Vagina (tissue), 2 donors: ENCODE data around the gene WWTR1. TPM values are rescaled to one million over a fixed set of nuclear protein-coding genes. Genes with fewer than 3 reads are reported as not detected.

Experiments used
- DNase-seq, 2 donors: peaks; one replicate each; pipeline ENCODE4 v3.0.0-alpha.2; 2017; ENCODE audit errors: extremely low spot score in 2 of 2
- H3K27ac ChIP-seq: fragments of 200-600 bp; sonication (generic); one replicate; pipeline ENCODE4 v1.5.1; 2019
- H3K27me3 ChIP-seq: fragments of 200-600 bp; sonication (generic); one replicate; pipeline ENCODE4 v1.5.1; 2019
- H3K36me3 ChIP-seq, 2 donors: fragments of 200-600 bp; sonication (generic); one replicate each; pipeline ENCODE4 v1.5.1; 2017 to 2019
- H3K4me1 ChIP-seq: fragments of 200-600 bp; sonication (generic); one replicate; pipeline ENCODE4 v1.5.1; 2019
- H3K4me3 ChIP-seq, 2 donors: fragments of 200-600 bp; sonication (generic); 1 replicate in 1 of 2; 2 replicates in 1 of 2; pipeline ENCODE4 v1.5.1; 2016 to 2019
- H3K9me3 ChIP-seq: fragments of 200-600 bp; sonication (generic); one replicate; pipeline ENCODE4 v1.5.1; 2019
- CTCF ChIP-seq, 3 experiments: fragments of 450-650 bp in 2 of 3; fragments of 200-600 bp in 1 of 3; sonication (generic) in 1 of 3; IDR thresholded peaks; one replicate each; pipeline ENCODE4 v1.5.1; 2017 to 2019; ENCODE audit warnings: antibody characterized with exemption in 3 of 3, mild to moderate bottlenecking in 2 of 3, moderate library complexity in 2 of 3
- POLR2A ChIP-seq, 2 donors: fragments of 450-650 bp; IDR thresholded peaks; one replicate each; pipeline ENCODE4 v1.6.1; 2017; ENCODE audit warnings: antibody characterized with exemption in 2 of 2, mild to moderate bottlenecking in 2 of 2, moderate library complexity in 2 of 2
- POLR2AphosphoS5 ChIP-seq, 2 donors: sonication (generic); formaldehyde crosslinking; IDR thresholded peaks; one replicate each; pipeline ENCODE4 v1.9.0; 2017; ENCODE audit warnings: antibody characterized with exemption in 2 of 2, mild to moderate bottlenecking in 2 of 2, low read depth in 1 of 2; ENCODE audit not compliant: insufficient read depth in 1 of 2
- intact Hi-C: fragments of 100-400 bp; cut with DNase I; formaldehyde crosslinking; loops from one replicate; pipeline ENCODE4 v1.15.1; 2023
- total RNA-seq: library from RNA; depleted of rRNA; stranded (reverse); fragments of >200 nt; gene quantifications from one replicate; pipeline ENCODE4 v1.2.3, GENCODE V29; 2016

WWTR1 gene
- total RNA-seq, 1 donor from 2014 or later = 181 TPM

- TF ChIP-seq POLR2AphosphoS5 (IDR thresholded peaks at IDR 0.05; ENCODE audit: insufficient read depth in 1 of 2, low read depth in 1 of 2) (peak; percentile 36 to 80), CTCF (IDR thresholded peaks at IDR 0.05) (no peak)
- H3K27me3 ChIP-seq = no peaks in the 10 kb centered on the region
- peak overlapping the region; percentile 31 for H3K27ac ChIP-seq
- H3K4me3 ChIP-seq = no peak overlapping the region
- intact Hi-C loops = no loop called here
- H3K9me3 ChIP-seq = no peaks in the 10 kb centered on the region
- no peak for DNase-seq
- peaks cover 50% of the 10 kb centered on the region for H3K4me1 ChIP-seq
- no peaks in the 10 kb centered on the region for H3K36me3 ChIP-seq
Measured at GRCh38 chr3:149554826-149555225, 103.0 kb downstream of the WWTR1 start.

GRCh38 chr3:149553781-149554451 lies 103.9 kb downstream of the WWTR1 start:
- Histone ChIP-seq H3K4me3 (no peak overlapping the region), H3K9me3 (no peaks in the 10 kb centered on the region), H3K36me3 (no peaks in the 10 kb centered on the region), H3K27ac (peak overlapping the region; percentile 31), H3K27me3 (no peaks in the 10 kb centered on the region), H3K4me1 (peaks cover 47% of the 10 kb centered on the region)
- intact Hi-C loops = no loop called here
- TF ChIP-seq POLR2A (IDR thresholded peaks at IDR 0.05) (no peak), CTCF (IDR thresholded peaks at IDR 0.05) (no peak), POLR2AphosphoS5 (IDR thresholded peaks at IDR 0.05; ENCODE audit: insufficient read depth in 1 of 2, low read depth in 1 of 2) (no peak)
- DNase-seq = peak in 1 of 2 donors; percentile 91

- Histone ChIP-seq H3K27me3 (no peaks in the 10 kb centered on the region), H3K4me3 (no peak overlapping the region), H3K9me3 (no peaks in the 10 kb centered on the region), H3K27ac (peak overlapping the region; percentile 31), H3K36me3 (no peaks in the 10 kb centered on the region), H3K4me1 (peaks cover 47% of the 10 kb centered on the region)
- intact Hi-C loops = no loop called here
- no peak for TF ChIP-seq POLR2A (IDR thresholded peaks at IDR 0.05)
- no peak for TF ChIP-seq POLR2AphosphoS5 (IDR thresholded peaks at IDR 0.05; ENCODE audit: insufficient read depth in 1 of 2, low read depth in 1 of 2)
- no peak for TF ChIP-seq CTCF (IDR thresholded peaks at IDR 0.05)
- no peak for DNase-seq
Measured at GRCh38 chr3:149552700-149553099, 105.1 kb downstream of the WWTR1 start.

GRCh38 chr3:149551500-149551899 lies 106.3 kb downstream of the WWTR1 start:
- no peaks in the 10 kb centered on the region for H3K9me3 ChIP-seq
- DNase-seq = no peak
- intact Hi-C loops = no loop called here
- no peaks in the 10 kb centered on the region for H3K36me3 ChIP-seq
- TF ChIP-seq POLR2AphosphoS5 (IDR thresholded peaks at IDR 0.05; ENCODE audit: insufficient read depth in 1 of 2, low read depth in 1 of 2) = no peak
- TF ChIP-seq POLR2A (IDR thresholded peaks at IDR 0.05) = no peak
- no peak for TF ChIP-seq CTCF (IDR thresholded peaks at IDR 0.05)
- H3K27me3 ChIP-seq = no peaks in the 10 kb centered on the region
- H3K4me3 ChIP-seq = no peak overlapping the region
- H3K27ac ChIP-seq = no peak overlapping the region
- peaks cover 43% of the 10 kb centered on the region for H3K4me1 ChIP-seq

- no peak overlapping the region for H3K27ac ChIP-seq
- DNase-seq = no peak
- H3K9me3 ChIP-seq = no peaks in the 10 kb centered on the region
- TF ChIP-seq POLR2AphosphoS5 (IDR thresholded peaks at IDR 0.05; ENCODE audit: insufficient read depth in 1 of 2, low read depth in 1 of 2) (no peak), POLR2A (IDR thresholded peaks at IDR 0.05) (no peak), CTCF (IDR thresholded peaks at IDR 0.05) (no peak)
- peaks cover 15% of the 10 kb centered on the region for H3K4me1 ChIP-seq
- no peaks in the 10 kb centered on the region for H3K36me3 ChIP-seq
- intact Hi-C loops = no loop called here
- no peaks in the 10 kb centered on the region for H3K27me3 ChIP-seq
- H3K4me3 ChIP-seq = no peak overlapping the region
Measured at GRCh38 chr3:149548669-149549065, 109.2 kb downstream of the WWTR1 start.
